SJCRH30 (cell line): Measurements from ENCODE around the gene HYLS1. TPM values are rescaled to one million over a fixed set of nuclear protein-coding genes. Genes with fewer than 3 reads are reported as not detected.

Source experiments
- DNase-seq, 2 experiments: peaks; one replicate each; pipeline ENCODE4 v3.0.0-alpha.2; 2015 to 2020
- H3K27ac ChIP-seq: fragments of 250-450 bp; sonication (Bioruptor Pico); 2 replicates; pipeline ENCODE4 v1.5.1; 2020; ENCODE audit warnings: mild to moderate bottlenecking, moderate library complexity
- H3K27me3 ChIP-seq: fragments of 250-450 bp; sonication (Bioruptor Pico); 2 replicates; pipeline ENCODE4 v1.5.1; 2020; ENCODE audit warnings: mild to moderate bottlenecking, moderate library complexity
- H3K36me3 ChIP-seq: fragments of 250-450 bp; sonication (Bioruptor Pico); 2 replicates; pipeline ENCODE4 v1.5.1; 2020; ENCODE audit warnings: mild to moderate bottlenecking, moderate library complexity
- H3K4me1 ChIP-seq: fragments of 250-450 bp; sonication (Bioruptor Pico); 2 replicates; pipeline ENCODE4 v1.5.1; 2020; ENCODE audit warnings: mild to moderate bottlenecking, moderate library complexity
- H3K4me3 ChIP-seq: fragments of 250-450 bp; sonication (Bioruptor Pico); 2 replicates; pipeline ENCODE4 v1.5.1; 2020; ENCODE audit warnings: mild to moderate bottlenecking, moderate library complexity
- H3K9me3 ChIP-seq: fragments of 250-450 bp; sonication (Bioruptor Pico); replicated peaks from 2 replicates; pipeline ENCODE4 v1.5.1; 2020; ENCODE audit warnings: mild to moderate bottlenecking, moderate library complexity
- total RNA-seq: library from RNA; depleted of rRNA; stranded (reverse); fragments of >200 nt; shearing (Covaris generic); gene quantifications from 2 replicates; pipeline ENCODE4 v1.2.3, GENCODE V29; 2014

The HYLS1 gene
- total RNA-seq, 1 experiment from 2014 or later, result 2.0 TPM

DNA sequence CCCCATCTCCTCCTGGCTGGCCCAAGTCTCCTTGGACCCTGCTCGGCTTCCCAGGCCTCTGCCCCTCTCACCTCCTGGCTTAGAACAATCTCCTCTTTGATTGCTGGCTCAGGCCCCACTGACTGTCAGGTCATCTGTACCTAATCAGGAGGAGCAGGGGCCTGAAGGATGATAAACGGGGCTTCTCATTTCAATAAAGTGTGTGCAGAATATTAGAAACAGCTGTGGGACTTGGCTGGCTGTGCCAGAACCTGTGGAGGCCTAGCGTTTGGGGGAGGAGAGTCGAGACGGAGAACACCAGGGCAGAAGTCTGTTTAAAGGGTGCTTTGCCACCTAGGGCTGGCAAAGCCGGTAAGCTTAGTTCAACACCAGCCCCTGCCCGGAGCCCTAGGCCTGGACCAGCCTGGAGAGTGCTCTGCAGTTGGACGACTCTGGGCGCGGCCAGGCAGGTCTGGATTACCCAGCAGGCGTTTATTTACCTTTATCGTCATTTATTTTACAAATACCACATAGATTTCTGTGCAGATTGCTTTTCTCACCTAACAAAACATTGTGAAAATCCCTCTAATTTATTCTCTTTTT lies 48.2 kb downstream of the HYLS1 start:
- no peaks in the 10 kb centered on the region for H3K36me3 ChIP-seq
- 0 out of 2 replicates have a peak overlapping the region, but pooled peaks have one; percentile 15 for H3K27ac ChIP-seq
- H3K4me3 ChIP-seq, result peak overlapping the region; percentile 44
- no peaks in the 10 kb centered on the region for H3K4me1 ChIP-seq
- no peaks in the 10 kb centered on the region for H3K9me3 ChIP-seq
- no peaks in the 10 kb centered on the region for H3K27me3 ChIP-seq
- DNase-seq, result peak; percentile 21 to 34

DNA sequence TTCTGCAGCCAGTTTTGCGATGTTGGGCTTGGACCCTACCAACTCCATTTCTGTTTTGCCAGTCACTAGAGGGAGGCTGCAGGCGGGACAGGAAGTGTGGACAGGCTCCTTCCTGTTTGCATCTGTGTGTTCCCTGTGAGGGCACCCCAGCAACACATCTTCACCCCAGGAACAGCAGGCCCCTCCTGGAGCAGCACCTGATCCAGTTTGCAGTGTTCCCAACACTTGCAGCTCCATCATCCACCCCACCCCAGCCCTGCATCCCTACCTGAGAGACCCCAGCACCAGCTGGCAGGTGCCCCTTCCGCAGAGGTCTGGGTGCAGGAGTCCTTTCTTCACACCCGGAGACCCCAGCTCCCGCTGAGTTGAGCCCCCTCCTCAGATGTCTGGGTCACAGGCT lies 51.0 kb downstream of the HYLS1 start:
- no peak for DNase-seq
- Histone ChIP-seq H3K27me3 (no peaks in the 10 kb centered on the region), H3K27ac (no peak overlapping the region), H3K4me1 (peaks cover 14% of the 10 kb centered on the region), H3K4me3 (no peak overlapping the region), H3K36me3 (no peaks in the 10 kb centered on the region), H3K9me3 (no peaks in the 10 kb centered on the region)

DNA sequence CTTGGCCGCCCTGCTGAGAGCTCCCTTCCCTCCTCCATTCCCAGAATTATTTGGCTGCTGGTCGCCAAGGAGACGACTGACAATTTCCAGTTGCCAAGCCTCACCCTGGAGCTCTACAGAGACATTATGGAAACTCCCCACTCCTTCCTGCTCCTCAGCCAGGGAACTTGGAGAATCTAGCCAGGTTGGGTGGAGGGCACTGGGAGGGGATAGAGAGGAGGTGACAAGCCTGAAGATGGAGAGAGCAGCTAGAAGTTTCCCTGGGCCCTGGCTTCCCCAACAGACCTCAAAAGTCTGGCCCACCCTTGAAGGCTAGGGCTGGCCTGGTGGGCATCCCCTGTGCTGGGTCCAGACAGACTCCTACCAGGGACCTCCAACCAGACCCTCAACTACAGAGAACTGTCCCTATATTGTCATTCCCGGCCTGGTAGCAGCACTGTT lies 51.6 kb downstream of the HYLS1 start:
- no peaks in the 10 kb centered on the region for H3K9me3 ChIP-seq
- H3K4me1 ChIP-seq, result peaks cover 14% of the 10 kb centered on the region
- no peak overlapping the region for H3K27ac ChIP-seq
- H3K36me3 ChIP-seq, result no peaks in the 10 kb centered on the region
- no peaks in the 10 kb centered on the region for H3K27me3 ChIP-seq
- DNase-seq, result no peak
- no peak overlapping the region for H3K4me3 ChIP-seq

DNA sequence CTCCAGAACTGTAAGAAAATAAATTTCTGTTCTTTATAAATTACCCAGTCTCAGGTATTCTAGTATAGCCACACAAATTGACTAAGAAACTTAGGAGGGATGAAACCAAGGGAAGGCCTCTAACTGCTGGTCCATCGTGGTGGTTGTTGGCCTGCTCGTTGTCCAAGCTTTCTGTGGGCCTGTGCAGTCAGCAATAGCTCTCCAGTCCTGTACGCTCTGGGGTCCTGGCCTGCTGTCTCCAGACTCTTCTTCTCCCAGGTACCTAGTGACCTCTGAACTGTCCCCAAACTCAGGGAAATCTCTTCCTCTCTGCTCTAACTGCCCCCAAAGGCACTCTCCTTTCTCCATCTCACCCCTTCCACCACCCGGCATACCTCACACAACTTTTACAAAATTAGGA lies 52.7 kb downstream of the HYLS1 start:
- Histone ChIP-seq H3K36me3 (no peaks in the 10 kb centered on the region), H3K27me3 (no peaks in the 10 kb centered on the region), H3K4me3 (no peak overlapping the region), H3K9me3 (no peaks in the 10 kb centered on the region), H3K27ac (no peak overlapping the region), H3K4me1 (peaks cover 14% of the 10 kb centered on the region)
- DNase-seq, result no peak

DNA sequence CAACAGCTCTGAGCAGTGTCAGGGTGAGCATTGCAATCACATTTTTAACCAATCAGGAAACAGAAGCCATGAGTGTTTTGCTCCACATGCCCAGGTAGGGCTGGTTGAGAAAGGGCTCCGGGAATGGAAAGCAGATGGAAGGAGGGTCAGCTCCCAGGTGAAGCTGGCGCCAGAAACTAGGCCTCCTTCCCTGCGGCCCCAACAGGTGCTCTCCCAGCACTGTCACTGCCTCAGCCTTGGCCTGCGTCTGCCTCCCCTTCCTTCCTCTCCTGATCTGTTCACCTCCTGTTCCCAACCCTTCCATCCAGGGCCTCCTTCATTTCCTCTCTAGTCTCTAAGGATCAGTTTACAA lies 53.8 kb downstream of the HYLS1 start:
- Histone ChIP-seq H3K27ac (peak overlapping the region; percentile 90), H3K36me3 (no peaks in the 10 kb centered on the region), H3K4me1 (peaks cover 14% of the 10 kb centered on the region), H3K9me3 (no peaks in the 10 kb centered on the region), H3K4me3 (peak overlapping the region; percentile 32), H3K27me3 (no peaks in the 10 kb centered on the region)
- DNase-seq, result no peak

DNA sequence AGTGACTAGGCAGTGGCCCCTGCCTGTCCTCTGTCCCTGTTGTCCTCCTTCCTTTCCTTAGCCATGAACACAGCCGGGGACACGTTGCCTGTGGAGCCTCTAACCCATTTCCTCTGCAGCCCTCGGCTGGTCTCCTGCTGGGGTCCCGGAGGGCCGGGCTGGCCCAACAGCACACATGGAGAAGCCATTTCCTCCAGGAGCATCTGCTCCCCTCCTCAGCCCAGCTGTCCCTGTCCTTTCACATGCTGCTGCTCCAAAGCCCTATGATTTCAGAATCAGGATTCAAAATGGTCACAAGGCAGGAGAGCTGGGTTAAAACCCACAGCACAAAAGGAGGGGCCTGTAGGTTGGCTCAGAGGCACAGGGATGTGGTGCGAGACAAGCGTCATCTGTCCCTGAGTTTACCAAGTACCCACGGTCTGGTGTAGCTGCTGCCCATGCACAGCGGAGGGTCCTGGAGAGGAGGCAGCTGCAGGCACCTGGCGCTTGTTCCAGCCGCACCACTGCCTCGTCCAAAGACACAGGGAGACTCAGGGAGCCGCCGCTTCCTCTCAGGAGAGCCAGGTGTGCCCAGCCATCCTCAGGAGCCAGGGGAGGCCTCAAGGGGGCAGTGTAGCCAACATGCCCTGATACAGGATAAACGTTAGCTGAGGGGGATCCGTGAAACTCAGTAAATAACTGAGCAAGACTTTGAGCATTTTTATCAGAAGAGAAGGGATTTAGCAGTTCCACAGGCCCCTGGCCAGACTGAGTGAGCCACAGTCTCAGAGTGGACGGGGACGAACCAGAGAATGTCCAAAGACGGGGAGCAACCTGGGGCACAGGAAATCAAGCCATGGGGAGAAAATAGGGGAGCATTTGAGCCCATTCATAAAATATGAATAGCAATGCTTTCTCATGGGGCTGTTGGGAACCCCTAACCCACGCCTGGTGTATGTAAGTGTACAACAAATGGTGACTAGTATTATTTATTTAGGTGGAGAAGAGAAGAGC lies 54.4 kb downstream of the HYLS1 start:
- Histone ChIP-seq H3K4me3 (peak overlapping the region; percentile 32), H3K36me3 (no peaks in the 10 kb centered on the region), H3K27ac (peak overlapping the region; percentile 90), H3K4me1 (peaks cover 14% of the 10 kb centered on the region), H3K9me3 (no peaks in the 10 kb centered on the region), H3K27me3 (no peaks in the 10 kb centered on the region)
- DNase-seq, result peak; percentile 83 to 89

DNA sequence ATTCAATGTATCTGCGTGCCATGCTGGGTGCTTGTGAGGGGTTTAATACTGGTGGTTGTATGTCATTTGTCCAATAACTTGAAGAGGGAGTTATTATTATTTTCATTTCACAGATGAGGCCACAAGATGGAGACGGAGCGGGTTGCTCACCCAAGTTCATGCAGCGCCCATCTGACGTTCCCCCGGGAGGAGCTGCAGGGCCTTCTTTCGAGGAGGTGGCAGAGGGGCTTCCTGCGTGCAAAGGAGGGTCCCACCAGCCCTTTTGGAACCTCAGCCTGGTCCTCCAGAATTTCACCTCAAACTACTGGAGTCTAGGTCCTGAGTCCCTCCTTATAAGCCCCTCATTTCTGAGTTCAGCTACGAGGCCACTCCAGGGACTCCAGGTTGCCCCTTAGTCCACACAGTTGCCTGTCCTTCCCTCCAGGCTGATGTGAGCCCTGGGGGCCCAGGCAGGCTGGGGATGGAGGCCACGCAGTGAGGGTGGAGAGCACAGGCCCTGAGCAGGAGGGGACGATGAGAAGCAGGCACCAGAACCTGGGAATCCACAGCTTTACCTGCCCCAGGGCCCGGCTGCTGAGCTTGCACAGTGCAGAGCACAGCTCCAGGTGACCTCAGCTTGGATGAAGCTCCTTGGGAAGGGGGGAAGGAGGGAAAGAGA lies 55.4 kb downstream of the HYLS1 start:
- peaks cover 14% of the 10 kb centered on the region for H3K4me1 ChIP-seq
- H3K9me3 ChIP-seq, result no peaks in the 10 kb centered on the region
- no peaks in the 10 kb centered on the region for H3K36me3 ChIP-seq
- no peak for DNase-seq
- no peaks in the 10 kb centered on the region for H3K27me3 ChIP-seq
- H3K27ac ChIP-seq, result peak overlapping the region; percentile 90; the same call in 1 of the 2 replicates
- H3K4me3 ChIP-seq, result no peak overlapping the region; the same call in 1 of the 2 replicates

DNA sequence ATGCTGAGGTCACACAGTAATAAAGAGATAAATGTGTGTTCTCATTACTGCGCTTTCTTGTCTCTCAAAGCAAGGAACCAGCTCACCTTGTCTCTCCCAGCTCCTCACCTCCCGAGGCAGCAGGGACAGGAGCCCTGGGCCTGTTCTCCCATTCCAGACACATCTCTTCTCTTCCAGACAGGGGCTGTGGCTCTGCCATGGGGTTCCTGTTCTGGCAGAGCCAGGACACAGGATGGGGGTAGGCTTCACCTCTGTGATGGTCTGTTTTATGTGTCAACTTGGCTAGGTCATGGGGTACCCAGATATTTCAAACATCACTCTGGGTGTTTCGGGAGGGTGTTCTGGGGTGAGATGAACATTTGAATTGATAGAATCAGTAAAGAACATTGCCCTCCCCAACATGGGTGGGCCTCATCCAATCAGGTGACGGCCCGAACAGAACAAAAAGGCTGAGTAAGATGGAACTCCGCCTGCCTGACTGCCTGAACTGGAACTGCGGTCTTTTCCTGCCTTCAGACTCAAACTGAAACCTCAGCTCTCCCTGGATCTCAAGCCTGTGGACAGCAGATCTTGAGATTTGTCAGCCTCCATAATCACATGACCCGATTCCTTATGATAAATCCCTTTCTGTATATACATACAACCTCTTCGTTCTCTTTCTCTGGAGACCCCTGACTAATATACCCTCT lies 56.3 kb downstream of the HYLS1 start:
- no peaks in the 10 kb centered on the region for H3K9me3 ChIP-seq
- H3K27me3 ChIP-seq, result no peaks in the 10 kb centered on the region
- no peak overlapping the region for H3K4me3 ChIP-seq
- no peaks in the 10 kb centered on the region for H3K36me3 ChIP-seq
- no peak overlapping the region for H3K27ac ChIP-seq
- DNase-seq, result no peak
- H3K4me1 ChIP-seq, result peaks cover 14% of the 10 kb centered on the region

DNA sequence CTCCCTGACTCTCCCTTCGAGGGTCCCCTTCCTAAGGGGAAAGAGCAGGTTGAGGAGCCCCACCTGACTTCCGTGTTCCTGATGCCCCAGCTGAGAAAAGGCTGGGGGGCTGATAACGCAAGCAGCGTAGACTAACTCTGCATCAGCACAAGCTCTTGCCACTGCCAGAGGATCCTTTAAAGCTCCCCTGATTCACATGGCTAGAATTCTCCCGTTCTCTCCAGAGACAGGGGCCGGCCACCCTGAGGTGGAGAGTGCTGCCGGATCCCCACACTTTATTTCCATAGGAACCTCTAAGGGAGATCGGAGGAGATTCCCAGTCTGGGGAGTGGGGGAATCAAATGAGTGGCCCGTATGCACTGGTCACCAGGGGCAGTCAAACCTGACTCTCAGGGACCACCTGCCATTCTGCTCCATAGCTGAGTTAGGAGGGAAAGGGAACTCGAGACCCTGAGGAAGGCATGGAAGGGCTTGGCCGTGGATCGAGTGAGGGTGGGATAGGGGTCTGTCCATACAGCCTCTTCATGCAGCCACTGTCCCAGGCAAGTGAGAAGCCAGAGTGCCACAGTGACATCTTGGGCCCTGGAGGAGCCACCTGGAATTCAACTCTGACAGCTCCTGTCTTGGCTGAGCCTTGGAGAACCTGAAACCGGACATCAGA lies 57.0 kb downstream of the HYLS1 start:
- Histone ChIP-seq H3K9me3 (no peaks in the 10 kb centered on the region), H3K27me3 (no peaks in the 10 kb centered on the region), H3K36me3 (no peaks in the 10 kb centered on the region), H3K4me3 (no peak overlapping the region), H3K27ac (no peak overlapping the region), H3K4me1 (peaks cover 14% of the 10 kb centered on the region)
- DNase-seq, result no peak

DNA sequence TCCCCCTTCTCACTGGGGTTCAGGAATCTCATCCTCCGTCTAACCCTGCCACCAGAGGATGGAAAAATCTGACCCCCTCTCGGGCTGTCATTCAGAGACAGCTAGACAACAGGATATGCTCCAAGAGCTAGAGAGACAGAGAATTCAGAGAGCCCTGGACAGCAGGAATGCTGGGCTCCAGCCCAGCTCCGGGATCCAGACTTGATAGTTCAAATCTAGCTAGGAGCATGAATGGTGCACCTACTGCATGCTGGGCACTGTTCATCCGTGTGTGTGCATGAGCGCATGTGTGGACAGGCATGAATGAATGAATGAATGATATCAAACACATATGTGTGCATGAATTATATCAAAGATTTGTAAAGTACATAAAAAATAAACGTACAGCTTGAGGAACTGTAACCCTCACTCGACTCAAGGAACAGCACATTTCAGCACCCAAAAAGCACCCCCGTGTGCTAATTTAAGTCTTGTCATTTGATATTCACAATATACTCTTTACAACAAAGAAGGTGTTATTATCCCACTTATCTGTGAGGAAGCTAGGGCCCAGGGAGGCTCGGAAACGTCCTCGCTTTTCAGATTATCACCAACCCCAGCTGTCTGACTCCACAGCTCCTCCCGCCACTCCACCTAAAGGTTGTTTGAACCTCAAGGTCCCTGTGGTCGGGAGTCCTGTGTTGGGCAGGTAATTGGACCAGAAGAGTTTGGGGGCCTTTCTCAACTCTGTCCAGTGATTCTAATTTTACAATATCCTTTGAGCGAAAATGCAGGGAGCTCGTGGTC lies 57.7 kb downstream of the HYLS1 start:
- H3K9me3 ChIP-seq, result no peaks in the 10 kb centered on the region
- H3K36me3 ChIP-seq, result no peaks in the 10 kb centered on the region
- no peak overlapping the region for H3K27ac ChIP-seq
- DNase-seq, result no peak
- H3K4me3 ChIP-seq, result no peak overlapping the region
- H3K4me1 ChIP-seq, result peaks cover 14% of the 10 kb centered on the region
- H3K27me3 ChIP-seq, result no peaks in the 10 kb centered on the region

DNA sequence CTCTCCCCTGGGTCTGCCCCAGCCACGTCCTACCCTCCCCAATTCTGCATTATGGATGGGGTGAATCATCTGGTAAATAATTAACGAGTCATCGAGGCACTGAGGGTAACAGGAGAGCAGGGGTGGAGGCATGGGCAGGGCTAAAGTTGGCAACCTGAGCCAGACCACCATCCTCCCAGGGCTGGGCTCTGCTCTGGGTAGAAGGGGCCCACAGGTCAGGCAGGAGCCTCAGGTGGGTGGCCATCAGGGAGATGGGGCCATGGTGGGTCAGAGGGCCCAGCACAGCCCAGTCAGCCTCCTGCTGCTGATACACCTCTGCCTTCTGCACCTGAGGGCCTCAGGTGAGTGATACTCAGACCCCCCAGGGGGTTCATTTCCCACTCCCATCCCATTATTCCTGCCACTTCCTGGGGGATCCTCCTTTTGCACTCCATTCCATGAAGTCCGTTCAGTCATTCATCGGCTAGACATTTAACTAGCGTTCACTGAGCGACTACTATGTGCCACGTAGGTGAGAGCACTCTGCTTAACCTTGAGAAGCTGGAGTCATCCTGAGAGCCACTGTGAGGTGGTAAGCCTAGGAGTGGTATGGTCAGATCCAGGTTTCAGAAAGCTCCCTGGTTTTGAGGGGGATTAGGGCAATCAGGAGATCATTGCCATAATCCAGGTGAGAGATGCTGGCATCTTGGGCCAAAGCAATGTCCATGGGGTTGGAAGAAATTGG lies 58.5 kb downstream of the HYLS1 start, which contains the start of gene VSIG10L2:
Gene VSIG10L2, plus strand, starts transcription at position 248 of the 724 bp plus-strand sequence. Its CDS starts 12 bp downstream, at position 260.
- Histone ChIP-seq H3K4me3 (no peak within 1 kb of the TSS), H3K4me1 (peaks cover 14% of the 10 kb centered on the region), H3K27ac (no peak within 1 kb of the TSS), H3K9me3 (no peaks in the 10 kb centered on the region), H3K27me3 (no peaks in the 10 kb centered on the region), H3K36me3 (no peaks in the 10 kb centered on the region)
- no peak for DNase-seq

DNA sequence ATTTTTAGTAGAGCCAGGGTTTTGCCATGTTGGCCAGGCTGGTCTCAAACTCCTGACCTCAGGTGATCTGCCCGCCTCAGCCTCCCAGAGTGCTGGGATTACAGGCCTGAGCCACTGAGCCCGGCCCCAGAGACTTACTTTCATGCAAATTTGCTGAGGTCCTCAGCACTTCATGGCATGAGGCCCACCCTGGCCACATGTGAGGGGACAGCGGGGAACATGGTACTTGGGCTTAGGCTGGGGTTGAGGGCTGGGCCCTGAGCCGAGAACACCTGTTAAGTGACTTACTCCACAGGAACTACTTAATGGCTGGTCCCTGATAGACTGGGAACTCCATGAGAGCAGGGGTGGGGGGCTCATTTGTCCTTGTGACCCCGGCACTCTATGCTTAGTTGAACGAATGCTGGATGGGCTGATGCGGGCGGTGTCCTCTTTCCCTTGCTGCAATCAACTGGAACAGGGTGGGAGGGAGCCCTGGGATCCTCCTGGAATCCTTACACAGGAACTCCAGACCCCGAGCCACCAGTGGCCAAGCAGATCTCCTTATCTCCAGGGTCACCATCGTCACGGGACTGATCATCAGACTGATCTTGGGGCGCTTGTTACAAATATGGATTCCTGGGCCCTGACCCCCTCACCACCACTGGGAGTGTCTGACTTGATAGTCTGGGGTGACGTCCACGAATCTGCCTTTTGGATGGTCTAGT lies 59.4 kb downstream of the HYLS1 start:
- no peak for DNase-seq
- Histone ChIP-seq H3K27me3 (no peaks in the 10 kb centered on the region), H3K4me1 (peaks cover 8% of the 10 kb centered on the region; the same call in 1 of the 2 replicates), H3K9me3 (no peaks in the 10 kb centered on the region), H3K27ac (no peak overlapping the region), H3K36me3 (no peaks in the 10 kb centered on the region), H3K4me3 (no peak overlapping the region)
